Progenitor cell of endocrine pancreas (in vitro differentiated cells): ENCODE results near the gene HMGXB3. TPM values are rescaled to one million over a fixed set of nuclear protein-coding genes. Genes with fewer than 3 reads are reported as not detected.

Experiments used
- DNase-seq: peaks from one replicate; pipeline ENCODE4 v3.0.0; 2021; ENCODE audit warnings: low spot score; ENCODE audit not compliant: unreplicated experiment
- H3K27ac Mint-ChIP-seq: 2 replicates; pipeline ENCODE4 v1.8.0; 2021; ENCODE audit warnings: mild to moderate bottlenecking, moderate library complexity, mixed read lengths
- H3K27me3 Mint-ChIP-seq: 2 replicates; pipeline ENCODE4 v1.8.0; 2021; ENCODE audit warnings: mixed read lengths
- H3K36me3 Mint-ChIP-seq: 2 replicates; pipeline ENCODE4 v1.8.0; 2022; ENCODE audit warnings: mixed read lengths; ENCODE audit not compliant: insufficient read depth
- H3K4me1 Mint-ChIP-seq: 2 replicates; pipeline ENCODE4 v1.8.0; 2021; ENCODE audit warnings: low read depth, mixed read lengths
- H3K4me3 Mint-ChIP-seq: 2 replicates; pipeline ENCODE4 v1.8.0; 2021; ENCODE audit warnings: low read depth, mild to moderate bottlenecking, moderate library complexity, mixed read lengths
- H3K9me3 Mint-ChIP-seq: 2 replicates; pipeline ENCODE4 v1.8.0; 2021; ENCODE audit warnings: low read depth, mixed read lengths
- CTCF ChIP-seq: fragments of 200-600 bp; sonication (generic); IDR thresholded peaks from one replicate; pipeline ENCODE4 v1.5.0; 2021; ENCODE audit warnings: antibody characterized with exemption, mild to moderate bottlenecking; ENCODE audit not compliant: unreplicated experiment
- total RNA-seq: library from RNA; stranded (reverse); gene quantifications from 2 replicates; pipeline ENCODE4 v1.2.1, GENCODE V29; 2021

The HMGXB3 gene
- total RNA-seq, 1 donor from 2014 or later = 39.9 TPM

- H3K4me1 Mint-ChIP-seq = no peaks in the 10 kb centered on the region
- H3K4me3 Mint-ChIP-seq = no peak overlapping the region
- H3K27me3 Mint-ChIP-seq = peaks cover 33% of the 10 kb centered on the region
- no peak for TF ChIP-seq CTCF
- no peaks in the 10 kb centered on the region for H3K9me3 Mint-ChIP-seq
- no peak for DNase-seq
- H3K27ac Mint-ChIP-seq = no peak overlapping the region
- H3K36me3 Mint-ChIP-seq = no peaks in the 10 kb centered on the region
Observed at GRCh38 chr5:150085191-150085912, 84.8 kb downstream of the HMGXB3 start.

GRCh38 chr5:150085950-150086715, 85.6 kb downstream of the HMGXB3 start, which contains the start of gene CSF1R:
Gene CSF1R (minus strand): TSS chr5:150086554. CDS start chr5:150086427, 127 bp downstream.
- Mint-ChIP-seq H3K36me3 (no peaks in the 10 kb centered on the region), H3K27me3 (peaks cover 32% of the 10 kb centered on the region), H3K27ac (no peak within 1 kb of the TSS), H3K4me3 (no peak within 1 kb of the TSS), H3K4me1 (peaks cover 3% of the 10 kb centered on the region), H3K9me3 (no peaks in the 10 kb centered on the region)
- no peak for DNase-seq
- TF ChIP-seq CTCF = no peak

- TF ChIP-seq CTCF = no peak
- DNase-seq = no peak
- peaks cover 16% of the 10 kb centered on the region for H3K4me1 Mint-ChIP-seq
- no peak overlapping the region for H3K4me3 Mint-ChIP-seq
- H3K27ac Mint-ChIP-seq = no peak overlapping the region
- peaks cover 4% of the 10 kb centered on the region for H3K9me3 Mint-ChIP-seq
- H3K36me3 Mint-ChIP-seq = no peaks in the 10 kb centered on the region
- H3K27me3 Mint-ChIP-seq = peaks cover 3% of the 10 kb centered on the region
Observed at GRCh38 chr5:150092159-150092787, 91.7 kb downstream of the HMGXB3 start.

GRCh38 chr5:150097152-150097551, 96.6 kb downstream of the HMGXB3 start:
- H3K4me1 Mint-ChIP-seq = peaks cover 6% of the 10 kb centered on the region
- H3K27me3 Mint-ChIP-seq = no peaks in the 10 kb centered on the region
- DNase-seq = no peak
- H3K4me3 Mint-ChIP-seq = no peak overlapping the region
- no peak for TF ChIP-seq CTCF
- peaks cover 4% of the 10 kb centered on the region for H3K9me3 Mint-ChIP-seq
- H3K27ac Mint-ChIP-seq = no peak overlapping the region
- H3K36me3 Mint-ChIP-seq = no peaks in the 10 kb centered on the region

- Mint-ChIP-seq H3K27me3 (peaks cover 3% of the 10 kb centered on the region), H3K36me3 (no peaks in the 10 kb centered on the region), H3K4me1 (no peaks in the 10 kb centered on the region), H3K9me3 (no peaks in the 10 kb centered on the region), H3K4me3 (no peak overlapping the region), H3K27ac (no peak overlapping the region)
- no peak for TF ChIP-seq CTCF
- DNase-seq = no peak
Observed at GRCh38 chr5:150101023-150101422, 100.5 kb downstream of the HMGXB3 start.
